ENCODE measurements around the gene EDNRA. TPM values are rescaled to one million over a fixed set of nuclear protein-coding genes. Genes with fewer than 3 reads are reported as not detected.
"Not testable (repeated sequence)": the region's sequence is repeated elsewhere in the genome, so short reads cannot be mapped to it uniquely, and the experiment has no call there.

The EDNRA gene
- total RNA-seq = 10 to 100 TPM in 3 of 6 donors, 1 to 10 TPM in 3; 7.3 to 32.2 (median 10.2) TPM

DNA sequence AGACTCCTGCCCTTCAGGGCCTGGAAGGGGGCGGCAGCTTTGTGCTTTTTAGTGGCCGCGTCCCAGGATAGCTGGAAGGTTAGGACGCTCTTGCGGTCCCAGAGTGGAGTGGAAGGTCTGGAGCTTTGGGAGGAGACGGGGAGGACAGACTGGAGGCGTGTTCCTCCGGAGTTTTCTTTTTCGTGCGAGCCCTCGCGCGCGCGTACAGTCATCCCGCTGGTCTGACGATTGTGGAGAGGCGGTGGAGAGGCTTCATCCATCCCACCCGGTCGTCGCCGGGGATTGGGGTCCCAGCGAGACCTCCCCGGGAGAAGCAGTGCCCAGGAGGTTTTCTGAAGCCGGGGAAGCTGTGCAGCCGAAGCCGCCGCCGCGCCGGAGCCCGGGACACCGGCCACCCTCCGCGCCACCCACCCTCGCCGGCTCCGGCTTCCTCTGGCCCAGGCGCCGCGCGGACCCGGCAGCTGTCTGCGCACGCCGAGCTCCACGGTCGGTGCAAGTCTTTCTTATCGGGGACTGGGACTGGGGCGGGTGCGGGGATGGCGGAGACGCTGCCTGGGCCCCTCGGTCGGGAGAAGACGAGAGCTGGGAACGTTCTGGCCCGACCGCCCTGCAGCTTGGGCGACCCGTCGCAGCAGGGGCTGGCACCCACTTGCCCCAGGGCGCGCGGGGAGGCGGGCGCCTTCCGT lies at the start of gene EDNRA:
Gene EDNRA, plus strand, starts transcription at position 207 of the 686 bp plus-strand sequence. CDS start 4,585 bp downstream, outside the sequence.
- 2 to 3% methylated on average over 5 to 45 of the region's 68 CpGs for WGBS, 2 donors
- Histone ChIP-seq H3K4me1 (peaks cover 0 to 5% (median 0%) of the 10 kb centered on the region in 4 donors), H3K27me3 (no peaks in the 10 kb centered on the region), H3K36me3 (no peaks in the 10 kb centered on the region), H3K9me3 (no peaks in the 10 kb centered on the region), H3K27ac (peak within 1 kb of the TSS; percentile 81 to 88 (median 82)), H3K4me3 (peak within 1 kb of the TSS; percentile 47 to 63 (median 61))
- ATAC-seq (ENCODE audit: low FRiP score in 2 of 2) (peak; percentile 61 to 76), DNase-seq (peak; percentile 22 to 89)
- TF ChIP-seq EP300 (IDR thresholded peaks at IDR 0.05) (no peak), POLR2AphosphoS5 (IDR thresholded peaks at IDR 0.05) (peak in 1 of 2 donors; percentile 9), POLR2A (IDR thresholded peaks at IDR 0.05) (peak in 1 of 4 donors; percentile 13)
- TF ChIP-seq, protein P1, sequence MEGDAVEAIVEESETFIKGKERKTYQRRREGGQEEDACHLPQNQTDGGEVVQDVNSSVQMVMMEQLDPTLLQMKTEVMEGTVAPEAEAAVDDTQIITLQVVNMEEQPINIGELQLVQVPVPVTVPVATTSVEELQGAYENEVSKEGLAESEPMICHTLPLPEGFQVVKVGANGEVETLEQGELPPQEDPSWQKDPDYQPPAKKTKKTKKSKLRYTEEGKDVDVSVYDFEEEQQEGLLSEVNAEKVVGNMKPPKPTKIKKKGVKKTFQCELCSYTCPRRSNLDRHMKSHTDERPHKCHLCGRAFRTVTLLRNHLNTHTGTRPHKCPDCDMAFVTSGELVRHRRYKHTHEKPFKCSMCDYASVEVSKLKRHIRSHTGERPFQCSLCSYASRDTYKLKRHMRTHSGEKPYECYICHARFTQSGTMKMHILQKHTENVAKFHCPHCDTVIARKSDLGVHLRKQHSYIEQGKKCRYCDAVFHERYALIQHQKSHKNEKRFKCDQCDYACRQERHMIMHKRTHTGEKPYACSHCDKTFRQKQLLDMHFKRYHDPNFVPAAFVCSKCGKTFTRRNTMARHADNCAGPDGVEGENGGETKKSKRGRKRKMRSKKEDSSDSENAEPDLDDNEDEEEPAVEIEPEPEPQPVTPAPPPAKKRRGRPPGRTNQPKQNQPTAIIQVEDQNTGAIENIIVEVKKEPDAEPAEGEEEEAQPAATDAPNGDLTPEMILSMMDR (IDR thresholded peaks at IDR 0.05) = no peak

DNA sequence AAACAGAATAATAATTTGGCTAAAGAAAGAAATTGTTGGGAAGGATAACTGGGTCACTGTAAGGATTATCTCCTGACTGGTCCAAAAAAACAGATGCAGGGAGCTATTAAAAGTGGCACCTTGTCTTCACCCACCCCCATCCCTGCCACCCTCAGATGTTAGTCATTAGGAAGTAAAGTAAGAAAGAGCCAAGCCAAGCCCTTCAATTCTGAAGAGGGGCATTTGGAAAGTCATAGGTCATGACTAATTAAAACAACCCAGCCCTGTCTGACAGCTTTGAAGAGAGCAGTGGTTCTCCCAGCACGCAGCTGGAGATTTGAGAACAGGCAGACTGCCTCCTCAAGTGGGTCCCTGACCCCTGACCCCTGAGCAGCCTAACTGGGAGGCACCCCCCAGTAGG lies 46.5 kb upstream of the EDNRA start:
- H3K4me3 ChIP-seq; H3K9me3 ChIP-seq; H3K4me1 ChIP-seq; H3K27me3 ChIP-seq; H3K27ac ChIP-seq; H3K36me3 ChIP-seq; ATAC-seq (ENCODE audit: low FRiP score in 2 of 2): not testable (repeated sequence)
- 40% methylated on average over 1 of the region's 1 CpG for WGBS, 2 donors
- DNase-seq = peak in 1 of 2 donors; percentile 37

DNA sequence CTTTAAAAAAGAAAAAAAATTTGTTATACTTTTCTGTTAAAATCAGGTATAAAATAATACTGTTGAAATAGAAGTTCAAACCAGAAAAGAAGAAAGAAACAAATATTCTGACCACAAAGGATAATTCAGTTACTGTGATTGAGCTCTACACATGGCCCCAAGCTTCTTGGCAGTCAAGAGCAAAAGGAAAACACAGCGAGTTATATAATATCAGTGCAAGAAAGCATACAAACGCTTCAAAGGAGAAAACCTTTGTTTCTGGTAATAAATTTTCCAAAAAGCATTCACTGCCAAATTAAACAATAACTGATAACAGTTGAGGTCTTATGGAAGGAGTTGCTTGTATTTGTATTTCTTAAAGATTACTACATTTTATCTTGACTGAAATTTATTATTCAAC lies 40.5 kb upstream of the EDNRA start:
- Histone ChIP-seq H3K4me1 (no peaks in the 10 kb centered on the region), H3K4me3 (no peak overlapping the region), H3K36me3 (no peaks in the 10 kb centered on the region), H3K27ac (no peak overlapping the region), H3K9me3 (no peaks in the 10 kb centered on the region), H3K27me3 (no peaks in the 10 kb centered on the region)
- 60% methylated on average over 2 of the region's 2 CpGs for WGBS, 2 donors
- DNase-seq (no peak), ATAC-seq (ENCODE audit: low FRiP score in 2 of 2) (no peak)
- TF ChIP-seq, protein P1 (IDR thresholded peaks at IDR 0.05) = no peak
- TF ChIP-seq POLR2AphosphoS5 (IDR thresholded peaks at IDR 0.05) (no peak), POLR2A (IDR thresholded peaks at IDR 0.05) (no peak), EP300 (IDR thresholded peaks at IDR 0.05) (no peak)

DNA sequence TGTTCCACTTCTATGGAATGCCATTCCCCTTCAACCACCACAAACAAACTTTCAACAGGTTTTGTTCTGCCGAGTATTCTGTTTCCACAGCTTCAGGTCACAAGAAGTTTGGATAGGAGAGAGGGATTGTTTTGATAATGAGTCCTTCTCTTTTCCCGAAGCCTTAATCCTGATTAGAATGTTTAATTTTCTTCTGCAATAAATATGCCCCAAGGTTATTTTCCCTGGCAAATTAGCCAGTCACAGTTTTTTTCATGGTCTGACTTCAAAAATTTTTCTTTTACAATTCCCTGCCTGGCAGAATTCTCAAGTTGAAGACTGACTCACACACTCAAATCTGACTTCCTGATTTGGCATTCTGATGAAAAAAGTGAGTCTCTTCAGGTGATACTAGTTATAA lies 33.1 kb upstream of the EDNRA start:
- Histone ChIP-seq H3K36me3 (no peaks in the 10 kb centered on the region), H3K4me3 (no peak overlapping the region), H3K4me1 (no peaks in the 10 kb centered on the region), H3K27me3 (no peaks in the 10 kb centered on the region), H3K27ac (no peak overlapping the region), H3K9me3 (no peaks in the 10 kb centered on the region)
- no peak for ATAC-seq (ENCODE audit: low FRiP score in 2 of 2)
- WGBS, 2 donors = 35 to 36% methylated on average over 2 of the region's 2 CpGs
- DNase-seq = no peak
- no peak for TF ChIP-seq POLR2A (IDR thresholded peaks at IDR 0.05)
- TF ChIP-seq, protein P1 (IDR thresholded peaks at IDR 0.05) = no peak
- no peak for TF ChIP-seq EP300 (IDR thresholded peaks at IDR 0.05)
- no peak for TF ChIP-seq POLR2AphosphoS5 (IDR thresholded peaks at IDR 0.05)

DNA sequence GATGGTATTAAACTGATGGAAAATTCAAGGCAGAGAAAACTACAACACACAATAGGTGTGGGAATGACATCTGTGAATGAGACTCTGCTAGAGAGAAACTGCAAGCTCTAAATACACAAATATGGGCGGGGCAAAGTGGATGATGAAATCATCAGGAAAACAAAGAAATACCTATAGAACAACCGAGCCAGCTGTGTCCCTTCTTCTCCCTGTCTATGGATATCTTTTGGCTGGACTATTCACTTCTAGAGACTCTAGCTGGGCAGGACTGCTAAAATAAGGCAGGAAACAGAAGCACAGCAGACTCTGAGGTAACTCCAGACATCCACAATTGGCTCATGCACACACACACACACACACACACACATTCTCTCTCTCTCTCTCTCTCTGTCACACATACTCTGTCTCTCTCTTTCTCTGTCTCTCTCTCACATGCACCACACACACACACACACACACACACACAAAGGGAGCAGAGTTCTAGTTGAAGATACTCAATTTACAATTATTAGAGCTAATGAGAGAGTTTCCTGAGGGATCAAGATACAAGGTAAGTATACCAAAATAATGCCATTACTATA lies 27.2 kb upstream of the EDNRA start:
- Histone ChIP-seq H3K27ac (no peak overlapping the region), H3K9me3 (no peaks in the 10 kb centered on the region), H3K4me3 (no peak overlapping the region), H3K27me3 (no peaks in the 10 kb centered on the region), H3K4me1 (no peaks in the 10 kb centered on the region), H3K36me3 (no peaks in the 10 kb centered on the region)
- TF ChIP-seq POLR2A (IDR thresholded peaks at IDR 0.05) (no peak), EP300 (IDR thresholded peaks at IDR 0.05) (no peak), POLR2AphosphoS5 (IDR thresholded peaks at IDR 0.05) (no peak)
- TF ChIP-seq, protein P1 (IDR thresholded peaks at IDR 0.05) = no peak
- ATAC-seq (ENCODE audit: low FRiP score in 2 of 2) = no peak
- WGBS, 2 donors = 53 to 57% methylated on average over 2 of the region's 2 CpGs
- no peak for DNase-seq
